Smooth muscle cell (in vitro differentiated cells): ENCODE results near the gene MYO1E. TPM values are rescaled to one million over a fixed set of nuclear protein-coding genes. Genes with fewer than 3 reads are reported as not detected.
"Not testable (repeated sequence)": the region's sequence is repeated elsewhere in the genome, so short reads cannot be mapped to it uniquely, and the experiment has no call there.

Experiments
- DNase-seq: peaks from one replicate; lab custom pipeline; 2025; ENCODE audit not compliant: unreplicated experiment; lab: John Stamatoyannopoulos, UW
- H2AFZ ChIP-seq: fragments of 200-600 bp; sonication (generic); 2 replicates; pipeline ENCODE4 v1.6.0; 2016; ENCODE audit warnings: antibody characterized with exemption, low read depth, mild to moderate bottlenecking
- H3F3A ChIP-seq: fragments of 200-600 bp; sonication (generic); 2 replicates; pipeline ENCODE4 v1.6.0; 2017; ENCODE audit warnings: antibody characterized with exemption, low read depth
- H3K27ac ChIP-seq: fragments of 200-600 bp; sonication (generic); 2 replicates; pipeline ENCODE4 v1.5.1; 2016; ENCODE audit warnings: low read depth, mild to moderate bottlenecking
- H3K27me3 ChIP-seq: fragments of 200-600 bp; sonication (generic); 2 replicates; pipeline ENCODE4 v1.6.1; 2016; ENCODE audit warnings: low read depth, mild to moderate bottlenecking
- H3K36me3 ChIP-seq: fragments of 200-600 bp; sonication (generic); 2 replicates; pipeline ENCODE4 v1.5.1; 2016; ENCODE audit warnings: low read depth
- H3K4me1 ChIP-seq: fragments of 200-600 bp; sonication (generic); 2 replicates; pipeline ENCODE4 v1.5.1; 2016; ENCODE audit warnings: low read depth
- H3K4me2 ChIP-seq: fragments of 200-600 bp; sonication (generic); 2 replicates; pipeline ENCODE4 v1.6.0; 2016; ENCODE audit warnings: mild to moderate bottlenecking
- H3K4me3 ChIP-seq: fragments of 200-600 bp; sonication (generic); 2 replicates; pipeline ENCODE4 v1.5.1; 2016; ENCODE audit warnings: mild to moderate bottlenecking
- H3K79me2 ChIP-seq: fragments of 200-600 bp; sonication (generic); 2 replicates; pipeline ENCODE4 v1.6.0; 2016; ENCODE audit warnings: low read depth, mild to moderate bottlenecking
- H3K9ac ChIP-seq: fragments of 200-600 bp; sonication (generic); 2 replicates; pipeline ENCODE4 v1.6.0; 2016; ENCODE audit warnings: low read depth
- H3K9me3 ChIP-seq: fragments of 200-600 bp; sonication (generic); replicated peaks from 2 replicates; pipeline ENCODE4 v1.5.1; 2016; ENCODE audit warnings: low read depth
- H4K20me1 ChIP-seq: fragments of 200-600 bp; sonication (generic); 2 replicates; pipeline ENCODE4 v1.6.0; 2016; ENCODE audit warnings: low read depth
- CTCF ChIP-seq: fragments of 200-600 bp; sonication (generic); IDR thresholded peaks from 2 replicates; pipeline ENCODE4 v1.5.1; 2017; ENCODE audit warnings: borderline replicate concordance, mild to moderate bottlenecking, antibody characterized with exemption; ENCODE audit not compliant: insufficient read depth, poor library complexity, severe bottlenecking
- whole genome bisulfite sequencing: methylation state at CpG from one replicate; pipeline ENCODE4 v1.1.7; 2016; ENCODE audit warnings: low lambda C conversion rate; 5-methylcytosine and 5-hydroxymethylcytosine counted together
- polyA plus RNA-seq: library from polyadenylated mRNA; unstranded; fragments of >200 nt; fragmentation: Nextera tagmentation; extraction: Ambion mirVana; gene quantifications from 2 replicates; pipeline ENCODE4 v1.2.1, GENCODE V29; 2016
- total RNA-seq: library from RNA; depleted of rRNA; stranded (reverse); fragments of >200 nt; gene quantifications from 2 replicates; pipeline ENCODE4 v1.2.3, GENCODE V29; 2014

Gene MYO1E
- total and polyA plus RNA-seq, 2 experiments from 2014 or later = 50.0 to 54.5 TPM

DNA sequence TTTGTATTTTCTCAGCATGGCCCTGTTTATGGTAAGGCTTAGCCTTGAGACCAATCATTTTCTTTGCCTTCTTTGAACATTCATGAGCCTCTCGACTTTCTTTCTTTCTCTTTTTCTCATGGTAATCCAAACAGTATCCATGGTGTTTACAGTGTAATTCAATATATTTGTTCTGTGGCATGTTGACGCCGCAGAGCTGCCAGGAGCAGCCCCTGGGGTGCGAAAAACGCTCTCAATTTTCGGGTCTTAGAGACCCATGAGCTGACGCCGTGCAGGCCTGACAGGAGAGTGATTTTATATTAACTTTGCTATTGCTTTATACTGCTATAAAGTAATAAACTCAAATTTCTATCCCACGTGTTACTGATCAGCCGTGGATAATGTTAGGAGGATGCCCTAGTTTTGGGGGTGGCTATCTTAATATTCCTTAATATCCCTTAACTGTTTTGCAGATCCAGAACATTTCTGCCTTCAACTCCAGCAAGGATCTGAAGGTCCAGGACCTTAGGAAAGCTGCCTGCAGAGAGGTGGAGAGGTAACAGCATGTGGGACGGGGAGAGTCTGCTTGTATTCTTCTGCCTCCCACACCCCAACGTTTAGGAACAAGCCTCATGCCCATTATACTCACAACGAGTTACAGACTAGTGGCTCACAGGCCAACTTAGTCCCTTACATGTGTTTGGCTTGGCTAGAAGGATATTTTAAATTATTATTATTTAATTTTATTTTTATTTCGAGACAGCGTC, 29.3 kb upstream of the MYO1E start:
- no peaks in the 10 kb centered on the region for H3K27me3 ChIP-seq

GRCh38 chr15:59401051-59401823, 28.6 kb upstream of the MYO1E start:
- H3K4me1 ChIP-seq, H4K20me1 ChIP-seq, H3K36me3 ChIP-seq, H3K9ac ChIP-seq, H3K27me3 ChIP-seq, DNase-seq, H3K27ac ChIP-seq, H3F3A ChIP-seq, H3K9me3 ChIP-seq, H3K79me2 ChIP-seq, H3K4me3 ChIP-seq, H2AFZ ChIP-seq, H3K4me2 ChIP-seq: not testable (repeated sequence)
- 92% methylated on average over 10 of the region's 10 CpGs for WGBS

More for the DNA sequence above, 29.3 kb upstream of the MYO1E start:
- H3K79me2 ChIP-seq = no peaks in the 10 kb centered on the region
- H3K36me3 ChIP-seq = no peaks in the 10 kb centered on the region
- no peak overlapping the region for H3K4me3 ChIP-seq
- no peak overlapping the region for H2AFZ ChIP-seq
- H3F3A ChIP-seq = no peaks in the 10 kb centered on the region
- no peaks in the 10 kb centered on the region for H4K20me1 ChIP-seq
- H3K9ac ChIP-seq = no peak overlapping the region
- no peak for TF ChIP-seq CTCF
- WGBS = 80% methylated on average over 15 of the region's 15 CpGs
- no peak for DNase-seq
- no peaks in the 10 kb centered on the region for H3K4me1 ChIP-seq
- no peaks in the 10 kb centered on the region for H3K9me3 ChIP-seq
- no peak overlapping the region for H3K4me2 ChIP-seq
- no peak overlapping the region for H3K27ac ChIP-seq

- no peaks in the 10 kb centered on the region for H3K9me3 ChIP-seq
- no peak overlapping the region for H3K9ac ChIP-seq
- no peak for DNase-seq
- no peaks in the 10 kb centered on the region for H3K27me3 ChIP-seq
- WGBS = 87% methylated on average over 13 of the region's 13 CpGs
- no peak overlapping the region for H3K27ac ChIP-seq
- H3K79me2 ChIP-seq = no peaks in the 10 kb centered on the region
- no peaks in the 10 kb centered on the region for H3F3A ChIP-seq
- H4K20me1 ChIP-seq = no peaks in the 10 kb centered on the region
- H3K36me3 ChIP-seq = no peaks in the 10 kb centered on the region
- H3K4me3 ChIP-seq = no peak overlapping the region
- no peaks in the 10 kb centered on the region for H3K4me1 ChIP-seq
- H3K4me2 ChIP-seq = no peak overlapping the region
- H2AFZ ChIP-seq = no peak overlapping the region
- TF ChIP-seq CTCF = no peak
These were observed 27.6 kb upstream of the MYO1E start for GRCh38 chr15:59400103-59400813.

DNA sequence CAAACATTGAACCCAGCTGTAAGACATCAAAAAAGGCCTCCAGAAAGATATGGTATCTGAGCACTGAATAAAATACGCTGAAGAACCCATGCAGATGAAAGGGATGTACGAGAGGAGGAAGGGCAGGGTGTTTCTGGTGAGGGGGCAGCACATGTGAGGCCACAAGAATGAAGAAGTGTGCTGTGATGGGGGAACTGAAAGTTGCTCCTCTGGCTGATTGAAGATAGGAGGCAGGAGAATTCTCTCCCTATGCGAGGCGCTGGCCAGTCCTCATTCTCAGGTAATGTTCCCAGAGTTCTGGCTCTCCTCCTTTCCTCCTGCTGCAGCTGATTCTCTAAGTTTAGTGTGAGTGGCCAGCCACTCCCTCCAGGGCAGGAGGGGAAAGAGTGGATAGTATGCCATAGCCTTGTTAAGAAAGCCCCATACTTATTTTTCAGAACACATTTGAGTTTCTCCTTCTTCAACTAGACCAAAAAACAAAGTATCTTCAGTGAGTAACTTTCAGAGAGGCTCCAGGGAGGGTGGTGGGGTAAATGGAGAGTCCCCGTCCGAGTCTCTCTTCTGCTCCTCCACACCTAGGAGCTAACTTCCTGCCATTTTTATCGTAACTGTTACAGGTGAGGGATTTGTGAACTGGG, 26.9 kb upstream of the MYO1E start:
- H3K4me3 ChIP-seq = no peak overlapping the region
- H3K36me3 ChIP-seq = no peaks in the 10 kb centered on the region
- no peaks in the 10 kb centered on the region for H3F3A ChIP-seq
- H3K27me3 ChIP-seq = no peaks in the 10 kb centered on the region
- H3K4me1 ChIP-seq = no peaks in the 10 kb centered on the region
- no peak overlapping the region for H3K4me2 ChIP-seq
- no peaks in the 10 kb centered on the region for H3K9me3 ChIP-seq
- WGBS = 81% methylated on average over 7 of the region's 7 CpGs
- TF ChIP-seq CTCF = no peak
- H3K27ac ChIP-seq = no peak overlapping the region
- no peak overlapping the region for H2AFZ ChIP-seq
- H4K20me1 ChIP-seq = no peaks in the 10 kb centered on the region
- no peaks in the 10 kb centered on the region for H3K79me2 ChIP-seq
- DNase-seq = no peak
- H3K9ac ChIP-seq = no peak overlapping the region
